HG03558 (cell line): ENCODE results near the gene RBBP7.

Experiments used
- ATAC-seq: cut with Tn5 transposase; IDR thresholded peaks from one replicate; pipeline ENCODE4 v1.9.1; 2021; ENCODE audit warnings: moderate number of reproducible peaks; ENCODE audit not compliant: unreplicated experiment; ENCODE audit errors: extremely low read depth

RBBP7 gene

GRCh38 chrX:16828124-16828908 lies 41.8 kb downstream of the RBBP7 start:
- no peak for ATAC-seq

GRCh38 chrX:16827225-16827624 lies 42.9 kb downstream of the RBBP7 start:
- no peak for ATAC-seq

DNA sequence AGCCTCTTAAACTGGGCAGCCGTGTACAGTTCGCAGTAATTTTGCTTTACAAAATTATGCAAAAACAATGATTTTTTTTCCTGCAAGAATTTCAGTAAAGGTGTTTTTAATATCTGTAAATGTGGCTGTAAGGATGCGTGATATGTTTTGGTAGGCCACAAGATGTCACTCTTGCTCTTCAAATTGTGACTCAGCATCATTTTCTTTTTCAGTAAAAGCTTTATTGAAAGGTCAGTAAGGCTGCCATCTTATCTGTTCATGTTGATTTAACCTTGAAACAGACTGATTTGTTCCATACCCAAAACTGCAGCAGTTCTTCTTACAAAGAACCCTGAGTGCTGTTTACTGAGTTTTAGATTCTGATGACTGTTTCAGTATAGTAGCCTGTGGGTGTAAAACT lies 44.0 kb downstream of the RBBP7 start:
- no peak for ATAC-seq

DNA sequence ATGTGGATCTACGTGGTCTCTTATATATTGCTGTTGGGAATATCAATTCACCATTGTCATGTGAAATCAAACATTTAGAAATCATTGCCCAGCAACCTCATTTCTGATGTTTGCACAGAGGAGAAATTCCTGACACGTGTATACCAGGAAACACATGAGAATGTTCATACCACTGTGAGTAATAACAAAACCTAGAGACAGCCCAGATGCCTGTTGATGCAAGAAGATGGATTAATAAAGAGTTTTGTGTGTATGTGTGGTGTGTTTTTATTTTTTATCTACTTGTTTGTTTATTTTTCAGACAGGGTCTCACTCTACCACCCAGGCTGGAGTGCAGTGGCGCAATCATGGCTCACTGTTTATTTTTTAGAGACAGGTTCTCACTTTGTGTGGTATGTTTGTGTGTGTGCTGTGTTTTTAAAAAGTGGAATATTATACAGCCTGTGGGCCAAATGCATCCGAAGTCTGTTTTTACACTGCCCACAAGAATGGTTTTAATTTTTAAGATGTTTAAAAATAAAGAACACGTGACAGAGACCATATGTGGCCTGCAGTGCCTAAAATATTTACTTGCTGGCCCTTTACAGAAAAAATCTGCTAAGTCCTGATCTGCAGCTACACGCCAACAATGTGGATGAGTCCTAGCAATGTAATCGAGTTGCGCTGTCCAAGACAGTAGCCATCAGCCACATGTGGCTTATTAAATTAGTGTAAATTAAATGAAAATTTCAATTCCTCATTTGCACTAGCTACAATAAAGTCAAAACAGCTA lies 44.7 kb downstream of the RBBP7 start:
- no peak for ATAC-seq

- ATAC-seq: no peak
Measured at GRCh38 chrX:16822723-16823122, 47.4 kb downstream of the RBBP7 start.

GRCh38 chrX:16819634-16820033 lies 50.5 kb downstream of the RBBP7 start:
- ATAC-seq: no peak

GRCh38 chrX:16814597-16814996 lies 55.6 kb downstream of the RBBP7 start:
- no peak for ATAC-seq

GRCh38 chrX:16807976-16808542 lies 62.1 kb downstream of the RBBP7 start:
- no peak for ATAC-seq

GRCh38 chrX:16807548-16807947 lies 62.6 kb downstream of the RBBP7 start:
- ATAC-seq: no peak

- ATAC-seq: no peak
Measured at GRCh38 chrX:16804923-16805464, 65.2 kb downstream of the RBBP7 start.

GRCh38 chrX:16797841-16798240 lies 72.3 kb downstream of the RBBP7 start:
- no peak for ATAC-seq

DNA sequence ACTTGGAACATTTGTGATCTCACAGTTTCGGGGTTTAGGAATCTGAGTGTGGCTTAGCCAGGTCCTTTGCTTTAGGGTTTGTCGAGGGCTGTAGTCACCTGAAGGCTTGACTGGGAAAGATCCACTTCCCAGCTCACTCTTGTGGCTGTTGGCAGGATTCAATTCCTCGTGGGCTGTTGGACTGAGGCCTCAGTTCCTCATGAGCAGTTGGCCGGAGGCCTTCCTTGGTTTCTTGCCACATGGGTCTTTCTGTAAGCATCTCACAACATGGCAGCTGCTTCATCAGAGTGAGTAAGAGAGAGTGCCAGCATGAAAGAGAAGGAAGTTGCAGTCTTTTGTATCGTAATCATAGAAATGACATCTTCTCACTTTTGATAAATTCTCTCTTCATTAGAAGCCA lies 72.8 kb downstream of the RBBP7 start:
- ATAC-seq: no peak

DNA sequence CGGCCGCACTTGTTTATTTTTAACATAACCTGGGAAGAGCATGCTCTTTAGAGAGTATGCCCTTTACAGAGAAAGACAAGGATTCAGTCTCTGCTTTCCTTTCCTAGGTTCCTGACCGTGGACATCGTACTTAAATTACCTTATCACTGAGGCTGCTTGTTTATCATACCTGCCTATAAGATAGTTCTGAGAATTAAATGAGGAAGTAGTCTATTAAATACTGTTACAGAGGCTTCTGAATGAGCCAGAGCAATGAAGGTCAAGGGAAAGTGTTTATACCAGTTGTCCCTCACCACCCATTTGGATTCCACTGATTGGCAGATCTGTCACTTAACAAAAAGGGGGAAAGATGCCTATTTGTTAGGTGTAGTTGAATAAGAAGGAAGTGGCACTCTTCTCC lies 73.9 kb downstream of the RBBP7 start:
- no peak for ATAC-seq
